ENCODE results near the gene ZC3H13. TPM values are rescaled to one million over a fixed set of nuclear protein-coding genes. Genes with fewer than 3 reads are reported as not detected.
A peak's percentile ranks its signal among the peaks of the same experiment; 100 is the strongest.

The ZC3H13 gene
- 37.0 and 44.2 TPM in 2 replicates for total RNA-seq (2014; rRNA removed; shearing (Covaris generic))

DNA sequence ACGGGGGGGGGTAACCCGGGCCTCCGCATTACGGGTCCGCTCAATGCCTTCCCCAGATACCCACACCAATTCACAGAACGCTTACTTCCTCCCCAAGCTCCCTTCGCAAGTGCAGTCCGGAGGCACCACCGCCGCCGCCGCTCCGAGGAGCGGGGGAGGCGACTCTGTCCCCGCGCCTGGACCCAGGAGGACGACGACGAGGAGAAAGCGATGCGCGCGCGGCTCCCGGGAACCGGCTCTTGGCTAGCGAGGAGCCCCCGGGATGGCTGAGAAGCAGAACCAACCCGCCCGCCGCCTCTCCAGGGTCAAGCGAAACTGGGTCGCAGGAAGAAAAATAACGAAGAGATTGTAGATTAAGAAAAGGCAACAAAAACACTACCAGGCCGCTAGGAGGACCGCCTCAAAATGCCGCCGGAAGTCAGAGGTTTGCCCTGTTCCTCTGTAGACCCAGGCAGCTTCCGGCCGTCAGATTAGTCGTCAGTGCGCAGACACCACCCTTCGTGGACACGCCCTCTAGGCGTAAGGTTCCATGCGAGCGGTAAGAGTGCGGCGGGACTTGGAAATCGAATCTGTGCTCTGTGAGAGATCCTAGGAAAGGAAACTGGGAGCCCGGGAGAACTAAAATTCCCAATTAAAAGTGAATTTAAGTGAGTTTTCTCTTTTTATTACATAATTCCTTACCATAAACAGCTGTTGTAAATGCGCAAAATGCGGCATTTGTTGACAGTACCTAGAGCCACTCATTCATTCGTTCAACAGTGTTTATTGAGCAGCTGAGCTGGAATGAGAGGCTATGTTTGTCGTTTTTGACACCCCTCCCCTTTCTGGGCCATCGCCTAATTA lies at the start of gene ZC3H13:
ZC3H13 (minus strand) TSS at position 428 of the 843 bp plus-strand sequence. CDS start 7,239 bp downstream, outside the sequence.
- H3K27me3 ChIP-seq = no peaks in the 10 kb centered on the region
- peak within 1 kb of the TSS; percentile 87 for H3K4me3 ChIP-seq
- no peaks in the 10 kb centered on the region for H3K36me3 ChIP-seq
- H3K9me3 ChIP-seq (replicated peaks) = no peaks in the 10 kb centered on the region
- peaks cover 13% of the 10 kb centered on the region for H3K4me1 ChIP-seq
- H3K27ac ChIP-seq = peak within 1 kb of the TSS; percentile 83
- peak; percentile 93 to 95 for DNase-seq

- Histone ChIP-seq H3K27ac (no peak overlapping the region), H3K9me3 (replicated peaks) (no peaks in the 10 kb centered on the region), H3K36me3 (no peaks in the 10 kb centered on the region), H3K4me1 (peaks cover 5% of the 10 kb centered on the region; the same call in 1 of the 2 replicates), H3K4me3 (no peak overlapping the region), H3K27me3 (no peaks in the 10 kb centered on the region)
- DNase-seq = no peak
Measured at GRCh38 chr13:46102255-46102605, 49.7 kb upstream of the ZC3H13 start.

DNA sequence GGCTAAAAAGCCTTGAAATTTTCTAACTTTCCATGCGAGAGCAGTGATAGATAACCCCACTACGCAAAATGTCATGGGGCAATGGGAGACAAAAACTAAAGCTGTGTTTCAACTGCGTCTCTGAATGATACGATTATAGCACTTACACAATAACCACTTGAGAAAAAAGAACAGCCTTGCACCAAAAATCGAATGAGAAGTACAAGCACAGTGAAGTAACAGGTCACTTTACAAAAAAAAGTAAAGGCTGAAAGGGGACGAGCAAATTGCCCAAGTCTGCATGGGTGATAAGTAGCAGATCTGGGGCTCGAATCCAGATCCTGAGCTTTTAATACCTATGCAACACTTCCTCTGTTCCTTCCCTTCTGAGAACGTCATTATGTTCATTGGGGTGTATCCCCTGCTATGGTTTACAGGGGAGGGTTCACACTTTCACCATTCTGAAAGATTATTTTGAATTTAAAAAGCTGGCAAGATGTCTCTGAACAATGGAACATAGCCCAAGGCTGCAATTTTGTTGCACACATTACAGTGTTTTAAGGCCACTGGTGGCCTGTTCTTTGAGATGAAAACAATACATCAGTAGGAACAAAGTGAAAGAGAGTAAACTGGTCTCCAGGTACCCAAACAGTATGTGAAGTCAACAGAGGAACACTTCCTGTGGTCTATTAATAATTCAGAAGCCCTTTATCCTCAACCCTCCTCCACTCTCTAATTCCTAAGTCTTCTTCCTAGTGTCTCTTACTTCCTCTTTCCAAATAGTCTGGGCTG lies 49.1 kb upstream of the ZC3H13 start:
- Histone ChIP-seq H3K27me3 (no peaks in the 10 kb centered on the region), H3K4me1 (peaks cover 10% of the 10 kb centered on the region; the same call in 1 of the 2 replicates), H3K27ac (no peak overlapping the region), H3K4me3 (no peak overlapping the region), H3K9me3 (replicated peaks) (no peaks in the 10 kb centered on the region), H3K36me3 (no peaks in the 10 kb centered on the region)
- DNase-seq = no peak

DNA sequence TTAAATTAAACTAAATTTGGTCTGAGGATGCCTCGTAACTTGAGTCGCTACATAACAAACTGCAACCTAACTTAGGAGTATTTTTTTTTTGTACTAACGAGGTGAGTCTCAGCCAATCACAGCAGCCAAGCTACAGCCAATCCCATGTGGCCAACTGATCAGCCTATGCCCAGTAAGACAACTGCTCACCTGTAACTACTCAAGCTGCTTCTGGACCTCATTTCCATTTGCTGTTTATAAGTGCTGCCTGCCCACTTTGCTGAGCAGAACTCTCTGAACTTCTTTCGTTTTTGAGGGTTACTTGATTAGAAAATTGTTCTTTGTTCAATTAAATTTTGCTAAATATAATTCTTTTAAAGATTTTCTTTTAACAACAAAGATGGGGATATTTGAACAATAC lies 48.5 kb upstream of the ZC3H13 start:
- H3K27ac ChIP-seq = no peak overlapping the region
- DNase-seq = no peak
- peaks cover 10% of the 10 kb centered on the region; the same call in 1 of the 2 replicates for H3K4me1 ChIP-seq
- H3K36me3 ChIP-seq = no peaks in the 10 kb centered on the region
- no peaks in the 10 kb centered on the region for H3K27me3 ChIP-seq
- H3K4me3 ChIP-seq = no peak overlapping the region
- H3K9me3 ChIP-seq (replicated peaks) = no peaks in the 10 kb centered on the region

GRCh38 chr13:46100191-46100815 lies 47.8 kb upstream of the ZC3H13 start:
- no peak for DNase-seq
- Histone ChIP-seq H3K4me3 (no peak overlapping the region), H3K27ac (no peak overlapping the region)

DNA sequence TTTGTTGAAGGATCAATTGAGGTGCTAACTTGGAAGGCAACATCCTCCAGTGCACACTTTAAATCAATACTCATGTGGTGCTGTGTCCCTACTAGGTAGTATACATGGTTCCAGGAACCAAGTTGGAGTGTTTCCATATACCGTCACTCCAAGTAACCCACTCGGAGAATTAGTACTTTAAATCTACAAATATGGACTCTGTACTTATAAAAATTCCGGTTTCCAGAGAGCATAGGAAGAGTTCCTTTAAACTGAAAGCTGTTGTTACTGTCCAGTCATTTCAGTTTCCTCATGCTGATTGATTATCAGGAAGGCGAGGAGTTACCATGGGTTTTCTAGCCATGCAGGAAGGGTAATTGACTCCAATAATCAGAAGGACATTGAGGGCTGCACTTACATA lies 45.1 kb upstream of the ZC3H13 start:
- peaks cover 10% of the 10 kb centered on the region; the same call in 1 of the 2 replicates for H3K4me1 ChIP-seq
- H3K36me3 ChIP-seq = no peaks in the 10 kb centered on the region
- H3K4me3 ChIP-seq = no peak overlapping the region
- no peak for DNase-seq
- no peaks in the 10 kb centered on the region for H3K9me3 ChIP-seq (replicated peaks)
- H3K27ac ChIP-seq = no peak overlapping the region
- H3K27me3 ChIP-seq = no peaks in the 10 kb centered on the region

More at GRCh38 chr13:46100191-46100815, 47.8 kb upstream of the ZC3H13 start:
- H3K36me3 ChIP-seq = no peaks in the 10 kb centered on the region
- H3K27me3 ChIP-seq = no peaks in the 10 kb centered on the region
- no peaks in the 10 kb centered on the region for H3K9me3 ChIP-seq (replicated peaks)
- H3K4me1 ChIP-seq = peaks cover 10% of the 10 kb centered on the region; the same call in 1 of the 2 replicates

DNA sequence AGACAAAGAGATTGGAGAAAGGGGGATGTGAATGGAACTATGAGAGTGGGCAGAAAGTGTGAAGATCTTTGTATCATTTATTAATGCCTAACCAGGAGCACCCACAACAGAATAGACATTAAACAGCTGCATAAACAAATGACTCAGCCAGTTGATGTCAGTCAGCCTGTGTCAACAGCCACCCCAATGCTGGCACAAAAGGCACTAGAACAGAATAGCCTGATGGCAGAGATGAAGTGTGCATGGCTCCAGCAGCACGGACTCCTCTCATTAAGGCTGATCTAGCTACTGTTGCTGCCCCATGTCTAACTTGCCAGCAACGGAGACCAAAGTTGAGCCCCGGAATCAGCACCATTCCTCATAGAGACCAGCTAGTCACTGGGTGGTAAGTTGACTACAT lies 44.5 kb upstream of the ZC3H13 start:
- Histone ChIP-seq H3K36me3 (no peaks in the 10 kb centered on the region), H3K27me3 (no peaks in the 10 kb centered on the region), H3K9me3 (replicated peaks) (no peaks in the 10 kb centered on the region), H3K4me3 (no peak overlapping the region), H3K4me1 (peaks cover 10% of the 10 kb centered on the region; the same call in 1 of the 2 replicates), H3K27ac (no peak overlapping the region)
- peak; percentile 33 to 59 for DNase-seq

GRCh38 chr13:46094478-46094877 lies 41.9 kb upstream of the ZC3H13 start:
- no peaks in the 10 kb centered on the region for H3K36me3 ChIP-seq
- no peaks in the 10 kb centered on the region for H3K9me3 ChIP-seq (replicated peaks)
- H3K27me3 ChIP-seq = no peaks in the 10 kb centered on the region
- no peak overlapping the region for H3K4me3 ChIP-seq
- H3K27ac ChIP-seq = no peak overlapping the region
- DNase-seq = no peak
- peaks cover 10% of the 10 kb centered on the region; the same call in 1 of the 2 replicates for H3K4me1 ChIP-seq

DNA sequence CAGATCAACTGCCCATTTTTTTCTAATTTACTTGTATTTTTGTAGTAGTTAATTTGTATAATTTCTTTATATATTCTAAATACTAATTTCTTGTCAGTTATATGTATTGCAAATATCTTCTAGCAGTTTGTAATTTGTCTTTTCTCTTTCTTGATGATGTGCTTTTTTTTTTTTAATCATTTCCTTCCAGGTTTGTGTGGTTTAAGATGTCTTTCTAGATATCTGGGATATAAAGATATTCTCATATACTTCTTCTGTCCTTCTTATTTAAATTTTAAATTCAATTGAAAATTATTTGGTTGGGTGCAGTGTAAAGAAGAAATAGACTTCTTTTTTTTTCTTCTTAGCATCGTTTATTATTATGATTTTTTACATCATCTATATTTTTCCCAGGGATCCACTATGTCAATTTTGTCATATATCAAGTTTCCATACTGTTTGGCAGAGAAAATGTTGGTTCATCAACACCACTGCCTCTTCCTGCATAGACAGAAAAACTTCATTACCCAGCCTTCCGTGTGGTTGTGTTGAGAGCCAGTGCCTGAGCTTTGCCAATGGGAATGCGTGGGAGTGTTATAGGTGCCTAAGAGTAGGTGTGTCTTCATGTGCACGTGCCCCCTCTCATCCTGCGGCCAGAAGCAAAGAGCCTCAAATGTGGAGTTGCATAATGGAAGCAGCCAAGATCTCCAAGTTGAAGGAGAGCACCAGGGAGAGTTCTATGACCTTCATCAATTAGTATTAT lies 36.4 kb upstream of the ZC3H13 start:
- no peak for DNase-seq

GRCh38 chr13:46087481-46087880 lies 34.9 kb upstream of the ZC3H13 start:
- H3K36me3 ChIP-seq = no peaks in the 10 kb centered on the region
- no peaks in the 10 kb centered on the region for H3K9me3 ChIP-seq (replicated peaks)
- H3K27ac ChIP-seq = no peak overlapping the region
- no peak overlapping the region for H3K4me3 ChIP-seq
- no peaks in the 10 kb centered on the region for H3K4me1 ChIP-seq
- DNase-seq = no peak
- H3K27me3 ChIP-seq = no peaks in the 10 kb centered on the region

More for the DNA sequence above, 36.4 kb upstream of the ZC3H13 start:
- H3K4me1 ChIP-seq = no peaks in the 10 kb centered on the region
- no peaks in the 10 kb centered on the region for H3K9me3 ChIP-seq (replicated peaks)
- no peaks in the 10 kb centered on the region for H3K36me3 ChIP-seq
- H3K4me3 ChIP-seq = no peak overlapping the region
- no peaks in the 10 kb centered on the region for H3K27me3 ChIP-seq
- H3K27ac ChIP-seq = no peak overlapping the region

DNA sequence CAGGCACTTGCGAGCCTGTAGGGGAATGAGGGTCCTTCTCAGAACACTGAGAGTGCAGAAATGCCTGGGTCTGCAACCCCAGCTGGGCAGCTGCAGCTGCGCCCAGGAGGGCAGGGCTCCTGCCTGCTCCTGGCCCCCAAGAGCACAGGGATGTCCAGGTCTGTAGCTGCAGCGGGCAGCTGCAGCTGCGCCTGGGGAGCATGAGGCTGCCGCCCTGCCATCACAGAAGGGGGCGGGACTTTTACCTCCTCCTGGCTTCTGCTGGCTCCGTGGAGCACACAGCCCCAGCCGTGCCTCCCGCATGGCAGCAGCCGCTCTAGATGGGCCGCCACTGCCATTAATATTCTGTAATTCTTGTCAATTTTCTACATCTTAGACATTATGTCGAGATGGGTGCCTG lies 34.4 kb upstream of the ZC3H13 start:
- Histone ChIP-seq H3K36me3 (no peaks in the 10 kb centered on the region), H3K27me3 (no peaks in the 10 kb centered on the region), H3K9me3 (replicated peaks) (no peaks in the 10 kb centered on the region), H3K4me1 (no peaks in the 10 kb centered on the region), H3K27ac (no peak overlapping the region), H3K4me3 (no peak overlapping the region)
- DNase-seq = no peak

GRCh38 chr13:46086421-46086922 lies 33.9 kb upstream of the ZC3H13 start:
- Histone ChIP-seq H3K27ac (no peak overlapping the region), H3K4me1 (no peaks in the 10 kb centered on the region), H3K4me3 (no peak overlapping the region), H3K27me3 (no peaks in the 10 kb centered on the region), H3K36me3 (no peaks in the 10 kb centered on the region), H3K9me3 (replicated peaks) (no peaks in the 10 kb centered on the region)
- DNase-seq = no peak

- DNase-seq = no peak
- no peak overlapping the region for H3K4me3 ChIP-seq
- no peaks in the 10 kb centered on the region for H3K27me3 ChIP-seq
- H3K9me3 ChIP-seq (replicated peaks) = no peaks in the 10 kb centered on the region
- H3K4me1 ChIP-seq = no peaks in the 10 kb centered on the region
- no peaks in the 10 kb centered on the region for H3K36me3 ChIP-seq
- no peak overlapping the region for H3K27ac ChIP-seq
Measured at GRCh38 chr13:46085737-46086136, 33.2 kb upstream of the ZC3H13 start.

- no peaks in the 10 kb centered on the region for H3K36me3 ChIP-seq
- no peak for DNase-seq
- no peaks in the 10 kb centered on the region for H3K27me3 ChIP-seq
- H3K27ac ChIP-seq = no peak overlapping the region
- H3K9me3 ChIP-seq (replicated peaks) = no peaks in the 10 kb centered on the region
- H3K4me1 ChIP-seq = no peaks in the 10 kb centered on the region
- H3K4me3 ChIP-seq = no peak overlapping the region
Measured at GRCh38 chr13:46082324-46082723, 29.8 kb upstream of the ZC3H13 start.
